Hematopoietic multipotent progenitor cell treated with erythropoietin and hydrocortisone succinate and interleukin-3 and kit ligand, for 6 days (in vitro differentiated cells): Measurements from ENCODE around the gene ZNF888.
"Not testable (repeated sequence)": the region's sequence is repeated elsewhere in the genome, so short reads cannot be mapped to it uniquely, and the experiment has no call there.

Experiments used
- DNase-seq: peaks from one replicate; pipeline ENCODE4 v3.0.0-alpha.2; 2015

The ZNF888 gene

GRCh38 chr19:52868031-52868430 lies 55.2 kb downstream of the ZNF888 start:
- not testable (repeated sequence) for DNase-seq

- peak; percentile 71 for DNase-seq
These were observed 65.6 kb downstream of the ZNF888 start, which contains the start of gene ZNF468 for GRCh38 chr19:52857378-52858191. ZNF468 (minus strand) TSS chr19:52857619; CDS start chr19:52854272, 3,347 bp downstream.

GRCh38 chr19:52856540-52857377 lies 66.5 kb downstream of the ZNF888 start:
- not testable (repeated sequence) for DNase-seq
